ENCODE results near the gene USP10.

Gene USP10

DNA sequence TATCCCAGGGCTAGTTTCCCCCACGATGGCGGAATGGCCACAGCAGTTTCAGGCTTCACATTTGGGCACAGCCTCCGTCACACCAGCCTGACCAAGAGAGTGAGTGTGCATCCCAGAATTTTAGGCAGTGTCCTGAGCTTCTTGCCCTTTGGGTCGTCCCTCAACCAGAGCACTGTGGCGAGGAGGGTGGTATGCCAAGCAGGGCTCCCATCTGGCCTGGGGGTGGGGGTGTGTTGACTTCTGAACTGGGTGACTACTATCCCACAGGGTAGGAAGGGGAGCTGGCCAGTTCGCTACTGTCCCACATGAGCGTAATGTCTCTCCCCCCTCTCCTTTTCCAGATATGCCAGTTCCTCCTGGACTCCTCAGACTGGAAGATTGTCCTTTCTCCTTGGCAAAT is 16.1 kb downstream of the USP10 start:
- TF ChIP-seq, protein P1, sequence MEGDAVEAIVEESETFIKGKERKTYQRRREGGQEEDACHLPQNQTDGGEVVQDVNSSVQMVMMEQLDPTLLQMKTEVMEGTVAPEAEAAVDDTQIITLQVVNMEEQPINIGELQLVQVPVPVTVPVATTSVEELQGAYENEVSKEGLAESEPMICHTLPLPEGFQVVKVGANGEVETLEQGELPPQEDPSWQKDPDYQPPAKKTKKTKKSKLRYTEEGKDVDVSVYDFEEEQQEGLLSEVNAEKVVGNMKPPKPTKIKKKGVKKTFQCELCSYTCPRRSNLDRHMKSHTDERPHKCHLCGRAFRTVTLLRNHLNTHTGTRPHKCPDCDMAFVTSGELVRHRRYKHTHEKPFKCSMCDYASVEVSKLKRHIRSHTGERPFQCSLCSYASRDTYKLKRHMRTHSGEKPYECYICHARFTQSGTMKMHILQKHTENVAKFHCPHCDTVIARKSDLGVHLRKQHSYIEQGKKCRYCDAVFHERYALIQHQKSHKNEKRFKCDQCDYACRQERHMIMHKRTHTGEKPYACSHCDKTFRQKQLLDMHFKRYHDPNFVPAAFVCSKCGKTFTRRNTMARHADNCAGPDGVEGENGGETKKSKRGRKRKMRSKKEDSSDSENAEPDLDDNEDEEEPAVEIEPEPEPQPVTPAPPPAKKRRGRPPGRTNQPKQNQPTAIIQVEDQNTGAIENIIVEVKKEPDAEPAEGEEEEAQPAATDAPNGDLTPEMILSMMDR (conservative IDR thresholded peaks at IDR 0.05; ENCODE audit: control insufficient read depth, insufficient read depth, low read depth, low read length): no peak
- no peak for DNase-seq (ENCODE audit: low read depth)
- H3K4me3 ChIP-seq (ENCODE audit: control insufficient read depth, low read depth, low read length): no peak overlapping the region

DNA sequence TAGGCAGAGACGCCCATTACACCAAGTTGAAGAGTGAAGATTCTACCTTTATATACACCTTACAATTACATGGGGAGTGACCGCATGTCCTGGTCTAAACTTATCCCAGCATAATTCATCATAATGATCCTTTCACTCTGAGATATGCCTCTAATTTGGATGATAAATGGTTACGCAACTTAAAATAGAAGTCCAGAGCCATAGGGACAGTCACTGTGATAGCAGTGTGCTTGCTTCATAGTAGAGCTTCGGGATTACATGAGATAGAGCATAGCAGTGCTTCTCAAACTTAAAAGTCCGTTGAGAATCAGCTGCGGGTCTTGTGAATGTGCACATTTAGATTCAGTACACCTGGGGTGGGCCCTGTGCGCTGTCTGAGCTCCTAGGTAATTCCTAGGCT is 16.9 kb downstream of the USP10 start:
- no peak overlapping the region for H3K4me3 ChIP-seq (ENCODE audit: control insufficient read depth, low read depth, low read length)
- TF ChIP-seq, protein P1 (conservative IDR thresholded peaks at IDR 0.05; ENCODE audit: control insufficient read depth, insufficient read depth, low read depth, low read length): no peak

DNA sequence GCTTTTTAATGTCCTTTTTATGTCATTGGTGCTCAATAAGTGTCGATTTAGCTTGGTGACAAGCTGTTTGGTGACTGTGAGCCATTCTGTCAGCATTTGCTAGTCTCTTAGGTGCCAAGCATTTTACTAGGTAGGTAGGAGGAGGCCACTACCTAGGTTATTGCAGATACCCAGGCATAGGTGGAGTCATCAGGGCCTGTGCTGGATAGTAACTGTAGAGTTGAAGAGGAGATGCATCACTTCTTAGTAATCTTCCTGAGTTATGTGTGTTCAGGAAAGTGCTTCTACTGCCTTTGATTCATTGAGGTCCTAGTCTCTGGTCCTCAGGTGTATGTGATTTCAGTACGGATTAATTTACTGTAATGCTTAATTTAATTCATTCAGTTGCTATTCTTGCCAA is 17.7 kb downstream of the USP10 start:
- TF ChIP-seq, protein P1 (conservative IDR thresholded peaks at IDR 0.05; ENCODE audit: control insufficient read depth, insufficient read depth, low read depth, low read length): no peak
- H3K4me3 ChIP-seq (ENCODE audit: control insufficient read depth, low read depth, low read length): no peak overlapping the region
- no peak for DNase-seq (ENCODE audit: low read depth)

More for the DNA sequence above, 16.9 kb downstream of the USP10 start:
- DNase-seq (ENCODE audit: low read depth): no peak

DNA sequence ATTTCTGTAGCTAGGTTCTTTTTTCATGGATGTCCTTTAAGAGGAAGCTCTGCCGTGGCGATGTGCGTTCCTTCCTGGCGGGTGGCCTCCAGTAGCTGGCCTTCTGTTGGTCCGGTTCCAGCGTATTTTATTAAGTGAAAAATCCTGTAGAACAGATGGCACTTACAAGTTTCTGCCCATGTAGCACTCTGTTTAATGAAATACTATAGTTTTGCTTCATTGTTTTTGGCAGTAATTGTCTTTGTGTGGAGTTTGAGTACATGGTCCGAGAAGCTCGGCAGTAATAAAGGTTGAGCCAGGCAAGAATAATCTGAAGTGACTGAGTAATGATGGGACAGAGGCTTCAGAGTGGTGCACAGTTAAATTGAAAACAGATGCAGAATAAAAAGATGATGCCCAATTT is 20.4 kb downstream of the USP10 start:
- DNase-seq (ENCODE audit: low read depth): peak; percentile 62
- H3K4me3 ChIP-seq (ENCODE audit: control insufficient read depth, low read depth, low read length): no peak overlapping the region
- TF ChIP-seq, protein P1 (conservative IDR thresholded peaks at IDR 0.05; ENCODE audit: control insufficient read depth, insufficient read depth, low read depth, low read length): no peak

DNA sequence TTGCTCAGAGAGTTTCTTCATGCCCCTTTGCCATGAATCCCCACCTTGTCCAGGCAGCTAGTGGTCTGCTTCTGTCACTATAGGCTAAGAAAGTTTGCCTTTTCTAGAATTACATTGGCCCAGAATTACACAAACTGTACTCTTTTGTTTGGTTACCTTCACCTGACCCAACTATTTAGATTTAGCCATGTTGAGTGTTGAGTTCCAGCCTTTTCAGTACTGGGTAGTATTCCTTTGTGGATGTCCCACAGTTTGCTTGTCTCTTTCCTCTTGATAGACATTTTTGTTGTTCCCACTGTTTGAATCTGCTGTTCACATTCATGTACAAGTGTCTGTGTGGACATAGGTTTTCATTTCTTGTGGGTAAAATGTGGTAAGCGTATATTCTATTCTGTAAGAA is 22.3 kb downstream of the USP10 start:
- H3K4me3 ChIP-seq (ENCODE audit: control insufficient read depth, low read depth, low read length): no peak overlapping the region
- TF ChIP-seq, protein P1 (conservative IDR thresholded peaks at IDR 0.05; ENCODE audit: control insufficient read depth, insufficient read depth, low read depth, low read length): no peak
- DNase-seq (ENCODE audit: low read depth): no peak

DNA sequence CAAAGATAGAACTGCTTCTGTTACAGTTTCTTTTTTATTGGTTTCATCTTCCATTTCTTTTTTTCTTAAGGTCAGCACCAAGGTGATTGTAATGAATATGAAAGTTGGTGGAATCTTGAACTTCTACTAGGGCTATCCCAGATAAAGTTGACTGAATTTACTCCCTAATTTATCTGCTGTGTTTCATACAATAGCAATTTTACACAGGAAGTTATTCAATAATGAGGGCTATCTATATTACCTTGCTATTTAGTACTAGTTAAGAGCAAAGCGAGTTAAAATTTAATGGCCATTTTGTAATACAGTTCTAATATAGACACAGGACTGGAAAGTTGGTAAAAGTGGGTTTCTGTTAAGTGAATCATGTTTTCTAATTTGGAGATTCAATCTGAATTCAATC is 24.1 kb downstream of the USP10 start:
- DNase-seq (ENCODE audit: low read depth): no peak
- H3K4me3 ChIP-seq (ENCODE audit: control insufficient read depth, low read depth, low read length): no peak overlapping the region
- TF ChIP-seq, protein P1 (conservative IDR thresholded peaks at IDR 0.05; ENCODE audit: control insufficient read depth, insufficient read depth, low read depth, low read length): no peak
